GM23248 (cell line): Measurements from ENCODE around the gene HOXB4. TPM values are rescaled to one million over a fixed set of nuclear protein-coding genes. Genes with fewer than 3 reads are reported as not detected.

Source experiments
- DNase-seq: peaks from one replicate; pipeline ENCODE4 v3.0.0-alpha.2; 2015
- H2AFZ ChIP-seq: fragments of 200-600 bp; sonication (generic); 2 replicates; pipeline ENCODE4 v1.6.1; 2016; ENCODE audit warnings: antibody characterized with exemption
- H3F3A ChIP-seq: fragments of 200-600 bp; sonication (generic); 2 replicates; pipeline ENCODE4 v1.6.1; 2016; ENCODE audit warnings: mild to moderate bottlenecking, antibody characterized with exemption, mixed run types; ENCODE audit not compliant: insufficient read depth
- H3K27ac ChIP-seq: fragments of 200-600 bp; sonication (generic); 2 replicates; pipeline ENCODE4 v1.5.1; 2016; ENCODE audit warnings: mild to moderate bottlenecking
- H3K27me3 ChIP-seq: fragments of 200-600 bp; sonication (generic); replicated peaks from 2 replicates; pipeline ENCODE4 v1.6.1; 2016; ENCODE audit warnings: mild to moderate bottlenecking; ENCODE audit not compliant: insufficient read depth
- H3K36me3 ChIP-seq: fragments of 200-600 bp; sonication (generic); 2 replicates; pipeline ENCODE4 v1.6.1; 2016; ENCODE audit warnings: low read depth, mild to moderate bottlenecking
- H3K4me1 ChIP-seq: fragments of 200-600 bp; sonication (generic); 2 replicates; pipeline ENCODE4 v1.6.1; 2016; ENCODE audit warnings: mild to moderate bottlenecking; ENCODE audit not compliant: insufficient read depth
- H3K4me2 ChIP-seq: fragments of 200-600 bp; sonication (generic); one replicate; pipeline ENCODE4 v1.6.1; 2016; ENCODE audit warnings: mild to moderate bottlenecking; ENCODE audit not compliant: unreplicated experiment
- H3K4me3 ChIP-seq: fragments of 200-600 bp; sonication (generic); 2 replicates; pipeline ENCODE4 v1.5.1; 2016; ENCODE audit warnings: mild to moderate bottlenecking
- H3K79me2 ChIP-seq: fragments of 200-600 bp; sonication (generic); 2 replicates; pipeline ENCODE4 v1.6.1; 2016; ENCODE audit warnings: mild to moderate bottlenecking; ENCODE audit not compliant: insufficient read depth
- H3K9ac ChIP-seq: fragments of 200-600 bp; sonication (generic); 2 replicates; pipeline ENCODE4 v1.6.1; 2016; ENCODE audit warnings: mild to moderate bottlenecking
- H3K9me2 ChIP-seq: fragments of 200-600 bp; sonication (generic); 2 replicates; pipeline ENCODE4 v1.6.1; 2016; ENCODE audit warnings: mixed run types, mild to moderate bottlenecking, moderate library complexity; ENCODE audit not compliant: insufficient read depth
- H3K9me3 ChIP-seq: fragments of 200-600 bp; sonication (generic); one replicate; pipeline ENCODE4 v1.6.1; 2017; ENCODE audit warnings: low read depth
- H4K20me1 ChIP-seq: fragments of 200-600 bp; sonication (generic); 2 replicates; pipeline ENCODE4 v1.6.0; 2016; ENCODE audit not compliant: insufficient read depth
- EZH2 ChIP-seq: fragments of 200-600 bp; sonication (generic); IDR thresholded peaks from 2 replicates; pipeline ENCODE4 v1.6.1; 2018; ENCODE audit warnings: antibody characterized with exemption, mild to moderate bottlenecking; ENCODE audit not compliant: insufficient read depth, poor library complexity, severe bottlenecking
- EZH2phosphoT487 ChIP-seq: fragments of 200-600 bp; sonication (generic); IDR thresholded peaks from 2 replicates; pipeline ENCODE4 v1.6.1; 2018; ENCODE audit warnings: antibody characterized with exemption, moderate library complexity, mild to moderate bottlenecking, low read depth; ENCODE audit not compliant: insufficient read depth
- WGBS, 2 experiments: methylation state at CpG; one replicate each; pipeline ENCODE4 v1.1.6; 2015 to 2017; ENCODE audit warnings: low lambda C conversion rate in 2 of 2, low coverage in 1 of 2; ENCODE audit errors: missing lambda C conversion rate in 2 of 2; 5-methylcytosine and 5-hydroxymethylcytosine counted together
- in situ Hi-C: fragments of 300-500 bp; cut with MboI; formaldehyde crosslinking; loops from 2 replicates; pipeline ENCODE4 v1.15.0; 2020
- polyA plus RNA-seq: library from polyadenylated mRNA; unstranded; fragments of >200 nt; fragmentation: Nextera tagmentation; extraction: Ambion mirVana; gene quantifications from 2 replicates; pipeline ENCODE4 v1.2.1, GENCODE V29; 2016
- total RNA-seq: library from RNA; depleted of rRNA; stranded (reverse); fragments of >200 nt; shearing (Covaris generic); gene quantifications from 2 replicates; pipeline ENCODE4 v1.2.3, GENCODE V29; 2014

The HOXB4 gene
- total and polyA plus RNA-seq, 2 experiments from 2014 or later, result 1.2 to 2.2 TPM

- Histone ChIP-seq H3K36me3 (no peaks in the 10 kb centered on the region), H3K27ac (no peak overlapping the region), H3K9ac (no peak overlapping the region), H4K20me1 (no peaks in the 10 kb centered on the region), H3K27me3 (no peaks in the 10 kb centered on the region), H2AFZ (no peak overlapping the region), H3K4me1 (0 out of 2 replicates have a peak, but pooled peaks cover 3% of the 10 kb centered on the region), H3K9me3 (no peaks in the 10 kb centered on the region), H3K4me2 (no peak overlapping the region), H3F3A (no peaks in the 10 kb centered on the region), H3K9me2 (no peaks in the 10 kb centered on the region), H3K79me2 (peaks cover 41% of the 10 kb centered on the region), H3K4me3 (no peak overlapping the region)
- WGBS, 2 experiments, result 91 to 92% methylated on average over 39 to 54 of the region's 54 CpGs
- DNase-seq, result no peak
- TF ChIP-seq EZH2 (no peak), EZH2phosphoT487 (no peak)
- in situ Hi-C loops, result no loop called here
Observed at GRCh38 chr17:48596000-48596734, 18.0 kb upstream of the HOXB4 start.

- H3K27ac ChIP-seq, result no peak overlapping the region
- TF ChIP-seq EZH2 (no peak), EZH2phosphoT487 (no peak)
- H3K4me3 ChIP-seq, result no peak overlapping the region
- H3F3A ChIP-seq, result no peaks in the 10 kb centered on the region
- H3K36me3 ChIP-seq, result no peaks in the 10 kb centered on the region
- H3K27me3 ChIP-seq, result no peaks in the 10 kb centered on the region
- no peaks in the 10 kb centered on the region for H4K20me1 ChIP-seq
- 0 out of 2 replicates have a peak, but pooled peaks cover 3% of the 10 kb centered on the region for H3K4me1 ChIP-seq
- H3K4me2 ChIP-seq, result no peak overlapping the region
- H3K9me2 ChIP-seq, result no peaks in the 10 kb centered on the region
- no peak for DNase-seq
- no peak overlapping the region for H3K9ac ChIP-seq
- peaks cover 33% of the 10 kb centered on the region for H3K79me2 ChIP-seq
- no peak overlapping the region for H2AFZ ChIP-seq
- H3K9me3 ChIP-seq, result no peaks in the 10 kb centered on the region
- in situ Hi-C loops, result no loop called here
- WGBS, 2 experiments, result 91 to 95% methylated on average over 25 of the region's 25 CpGs
Observed at GRCh38 chr17:48595278-48595999, 17.3 kb upstream of the HOXB4 start.

GRCh38 chr17:48594538-48595277 lies 16.6 kb upstream of the HOXB4 start:
- H3K9me3 ChIP-seq, result no peaks in the 10 kb centered on the region
- H2AFZ ChIP-seq, result peak overlapping the region; percentile 79; the same call in 1 of the 2 replicates
- H3K4me2 ChIP-seq, result no peak overlapping the region
- H3K4me1 ChIP-seq, result 0 out of 2 replicates have a peak, but pooled peaks cover 3% of the 10 kb centered on the region
- H3K4me3 ChIP-seq, result peak overlapping the region; percentile 74; the same call in 1 of the 2 replicates
- peak overlapping the region; percentile 59; the same call in 1 of the 2 replicates for H3K9ac ChIP-seq
- H3K9me2 ChIP-seq, result no peaks in the 10 kb centered on the region
- no peak for DNase-seq
- 89% methylated on average over 25 of the region's 25 CpGs for WGBS, 2 experiments
- no peaks in the 10 kb centered on the region for H3F3A ChIP-seq
- H3K36me3 ChIP-seq, result no peaks in the 10 kb centered on the region
- H3K27ac ChIP-seq, result peak overlapping the region; percentile 28; the same call in 1 of the 2 replicates
- H3K79me2 ChIP-seq, result peaks cover 27% of the 10 kb centered on the region
- H3K27me3 ChIP-seq, result no peaks in the 10 kb centered on the region
- TF ChIP-seq EZH2phosphoT487 (no peak), EZH2 (no peak)
- H4K20me1 ChIP-seq, result no peaks in the 10 kb centered on the region
- in situ Hi-C loops, result no loop called here

GRCh38 chr17:48593840-48594537 lies 15.8 kb upstream of the HOXB4 start:
- H3K9me2 ChIP-seq, result no peaks in the 10 kb centered on the region
- peak; percentile 87 for DNase-seq
- peak overlapping the region; percentile 59 for H3K9ac ChIP-seq
- 0 out of 2 replicates have a peak, but pooled peaks cover 3% of the 10 kb centered on the region for H3K4me1 ChIP-seq
- peak overlapping the region; percentile 79 for H2AFZ ChIP-seq
- no peak for TF ChIP-seq EZH2phosphoT487
- TF ChIP-seq EZH2, result no peak
- in situ Hi-C loops, result no loop called here
- peak overlapping the region; percentile 28; the same call in 1 of the 2 replicates for H3K27ac ChIP-seq
- peak overlapping the region; percentile 74 for H3K4me3 ChIP-seq
- no peaks in the 10 kb centered on the region for H3K9me3 ChIP-seq
- H4K20me1 ChIP-seq, result no peaks in the 10 kb centered on the region
- no peaks in the 10 kb centered on the region for H3F3A ChIP-seq
- WGBS, 2 experiments, result 19 to 21% methylated on average over 34 to 37 of the region's 37 CpGs
- peak overlapping the region; percentile 75 for H3K4me2 ChIP-seq
- peaks cover 22% of the 10 kb centered on the region for H3K79me2 ChIP-seq
- H3K27me3 ChIP-seq, result no peaks in the 10 kb centered on the region
- H3K36me3 ChIP-seq, result no peaks in the 10 kb centered on the region
